Activated CD4-positive, CD25-positive, alpha-beta regulatory T cell (primary cell): ENCODE results near the gene FCHO1.

Experiments
- DNase-seq, 4 experiments: peaks; one replicate each; lab custom pipeline; 2025; lab: John Stamatoyannopoulos, UW

Gene FCHO1

DNA sequence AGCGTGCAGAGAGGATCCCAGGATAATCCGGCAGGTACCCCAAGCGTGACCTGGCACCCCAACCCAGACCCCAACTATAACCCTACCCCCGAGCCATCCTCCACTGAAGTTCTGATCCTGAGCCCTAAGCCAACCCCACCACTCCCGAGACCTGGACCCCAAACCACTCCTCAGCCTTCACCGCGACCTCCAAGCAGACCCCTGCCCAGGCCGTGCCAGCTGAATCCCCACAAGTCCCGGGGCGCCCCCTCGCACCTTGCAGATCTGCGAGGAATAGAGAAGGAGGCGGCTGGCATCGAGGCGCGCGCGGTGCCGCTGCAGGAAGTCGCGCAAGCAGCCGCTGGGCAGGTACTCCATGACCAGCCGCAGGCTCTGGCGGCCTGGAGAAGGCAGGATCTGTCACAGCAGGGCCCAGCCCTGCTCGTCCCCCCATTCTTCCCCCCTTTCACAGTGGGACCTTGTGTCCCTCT, 80.2 kb downstream of the FCHO1 start:
- no peak for DNase-seq

DNA sequence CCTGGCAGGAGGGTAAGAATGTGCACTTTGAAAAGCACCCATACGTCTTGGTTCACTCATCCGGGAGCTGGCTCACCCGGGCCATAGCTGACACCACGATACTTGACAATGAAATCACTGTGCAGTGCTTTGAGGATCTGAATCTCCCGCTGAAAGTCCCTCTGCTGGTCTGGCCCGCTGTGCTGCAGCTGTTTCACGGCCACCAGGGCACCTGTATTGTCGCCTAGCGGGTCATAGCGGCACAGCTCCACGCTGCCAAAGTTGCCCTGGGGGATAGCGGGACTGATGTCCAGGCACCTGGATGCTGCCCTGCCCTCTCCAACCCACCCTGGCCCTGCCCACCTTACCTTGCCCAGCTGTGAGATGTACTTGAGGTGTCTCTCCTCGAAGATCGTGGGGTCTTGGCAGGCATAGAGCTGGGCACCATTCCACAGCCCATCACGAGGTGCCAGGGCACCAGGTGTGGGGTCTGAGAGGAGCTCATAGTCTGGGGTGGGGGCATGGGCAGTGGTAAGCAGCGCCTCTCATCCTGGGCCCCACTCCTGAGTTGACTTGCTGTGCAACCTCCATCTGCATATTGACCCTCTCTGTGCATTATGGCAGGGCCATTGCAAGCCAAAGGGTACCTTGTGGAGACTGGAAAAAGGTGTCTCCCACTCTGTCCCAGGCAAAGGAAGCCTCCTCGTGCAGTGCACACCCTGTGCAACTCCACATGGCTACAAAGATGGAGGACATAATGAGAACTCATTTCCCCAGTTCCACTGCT, 81.3 kb downstream of the FCHO1 start:
- DNase-seq, result no peak

DNA sequence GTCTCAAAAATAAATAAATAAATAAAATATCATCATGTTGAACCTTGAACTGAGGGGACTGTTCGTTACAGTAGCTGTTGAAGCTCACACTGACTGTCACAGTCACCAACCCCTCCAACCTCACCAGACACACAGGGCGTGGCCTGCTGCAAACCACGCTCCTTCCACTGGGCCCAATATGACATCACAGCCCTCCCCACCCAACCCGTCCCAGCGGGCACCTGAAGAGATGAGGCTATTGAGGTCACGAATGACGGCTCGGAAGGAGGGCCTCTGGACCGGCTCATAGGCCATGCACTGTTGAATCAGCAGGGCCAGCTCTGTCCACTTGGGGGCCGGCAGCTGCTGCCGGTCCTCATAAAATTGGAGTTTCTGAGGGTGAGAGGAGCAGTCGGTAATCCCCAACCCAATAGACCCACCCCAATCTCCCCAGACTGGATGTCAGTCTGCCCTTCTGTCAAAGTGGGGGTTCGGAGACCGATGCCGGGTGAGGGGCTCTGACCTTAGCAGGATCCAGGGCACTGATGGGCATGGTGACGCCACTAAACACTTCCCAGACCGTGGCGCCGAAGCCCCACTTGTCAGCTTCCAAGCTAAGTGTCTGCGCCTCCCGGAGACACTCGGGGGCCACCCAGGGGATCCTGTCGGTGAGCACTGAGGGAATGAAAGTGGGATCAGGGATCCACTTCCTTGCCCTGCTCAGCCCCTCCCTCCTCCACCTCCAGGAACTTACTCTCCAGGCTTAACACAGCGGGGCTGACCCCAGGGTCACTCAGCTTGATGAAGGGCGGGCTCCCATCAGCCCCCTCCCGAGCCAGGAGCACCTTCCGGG, 83.3 kb downstream of the FCHO1 start:
- no peak for DNase-seq

DNA sequence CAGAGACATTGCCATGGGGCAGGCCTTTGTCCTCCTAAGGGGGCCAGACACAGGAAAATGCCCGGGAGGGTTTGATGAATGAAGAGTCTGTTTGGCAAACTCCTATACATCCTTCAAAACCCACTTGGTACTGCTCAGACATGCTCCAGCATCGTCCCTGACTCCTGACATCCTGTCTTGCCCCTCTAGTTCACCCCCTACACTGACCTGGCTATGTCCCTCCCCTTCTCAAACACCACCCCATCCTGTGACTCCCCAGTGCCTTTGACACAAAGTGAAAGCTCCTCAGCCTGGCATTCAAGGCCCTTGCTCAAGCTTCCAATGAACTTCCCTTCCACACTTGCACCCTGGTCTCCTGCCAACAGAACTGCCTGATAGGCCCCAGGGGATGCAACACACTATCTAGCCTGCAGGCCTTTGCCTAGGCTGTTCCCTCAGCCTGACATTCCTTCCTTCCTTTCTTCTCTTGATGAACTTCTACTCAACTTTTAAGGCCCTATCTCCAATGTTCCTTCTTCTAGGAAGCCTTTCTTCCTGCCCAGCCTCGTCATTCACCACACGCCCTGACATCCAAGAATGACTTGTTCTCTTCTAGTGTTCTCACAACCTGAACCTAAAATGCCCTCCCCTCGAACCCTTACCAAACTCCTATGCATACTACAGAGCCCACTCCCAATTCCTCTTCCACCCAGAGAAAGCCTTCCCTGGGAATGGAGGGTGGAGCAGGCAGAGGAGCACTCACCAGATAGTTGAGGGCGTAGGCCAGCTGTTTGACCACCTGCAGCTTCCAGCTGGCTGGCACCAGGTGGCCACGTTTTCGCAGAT, 84.1 kb downstream of the FCHO1 start:
- DNase-seq, result no peak

DNA sequence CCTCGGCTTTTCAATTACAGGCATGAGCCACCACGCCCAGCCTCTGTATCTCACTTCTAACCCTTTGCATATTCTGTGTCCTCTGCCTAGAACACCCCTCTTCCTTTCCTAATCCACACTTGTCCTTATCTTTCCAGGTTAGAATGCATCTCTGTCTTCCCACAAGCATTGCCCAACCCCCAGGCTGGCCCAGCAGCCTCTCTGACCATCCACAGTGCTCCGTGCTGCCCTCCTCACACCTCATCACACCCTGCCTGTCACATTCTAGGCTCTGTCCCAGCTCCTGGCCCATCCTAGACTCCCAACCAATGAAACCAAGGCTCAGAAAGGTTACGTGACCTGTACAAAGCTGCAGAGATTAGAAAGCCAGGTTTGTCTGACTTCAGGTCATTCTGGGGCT, 85.3 kb downstream of the FCHO1 start:
- no peak for DNase-seq

DNA sequence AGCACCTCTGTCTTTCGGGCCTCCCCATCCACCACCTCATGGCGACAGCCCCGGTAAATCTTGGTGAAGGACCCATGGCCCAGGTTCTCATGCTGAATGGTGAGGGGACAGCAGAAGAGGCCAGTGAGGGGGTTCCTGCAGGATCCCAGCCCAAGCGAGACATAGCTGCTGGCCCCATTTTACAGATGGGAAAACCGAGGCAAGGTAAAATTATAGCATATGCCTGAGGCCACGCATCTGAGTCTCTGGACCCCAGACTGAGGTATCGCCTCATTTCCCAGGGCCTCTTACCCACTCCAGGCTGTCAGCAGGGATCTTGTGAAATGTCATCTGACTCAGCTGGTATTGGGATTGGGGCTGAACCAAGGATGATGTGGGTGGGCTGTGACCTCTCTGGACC, 86.7 kb downstream of the FCHO1 start:
- DNase-seq, result no peak
